HG03378 (cell line): Measurements from ENCODE around the gene SIRPG.
"Not testable (repeated sequence)": the region's sequence is repeated elsewhere in the genome, so short reads cannot be mapped to it uniquely, and the experiment has no call there.

Experiments
- ATAC-seq: cut with Tn5 transposase; IDR thresholded peaks from one replicate; pipeline ENCODE4 v1.9.1; 2021; ENCODE audit warnings: mild to moderate bottlenecking, moderate library complexity; ENCODE audit not compliant: unreplicated experiment

SIRPG gene

GRCh38 chr20:1608678-1609347, 48.8 kb downstream of the SIRPG start:
- ATAC-seq: not testable (repeated sequence)

GRCh38 chr20:1600736-1601135, 56.8 kb downstream of the SIRPG start:
- ATAC-seq: no peak

GRCh38 chr20:1595333-1595732, 62.2 kb downstream of the SIRPG start:
- ATAC-seq: no peak

- no peak for ATAC-seq
These were observed 68.8 kb downstream of the SIRPG start for GRCh38 chr20:1588533-1589460.

- no peak for ATAC-seq
These were observed 69.6 kb downstream of the SIRPG start for GRCh38 chr20:1587781-1588532.

GRCh38 chr20:1579488-1579887, 78.1 kb downstream of the SIRPG start:
- ATAC-seq: no peak
